Measurements from ENCODE around the gene ATAD3B.

GRCh38 chr1:1435106-1435903 lies 36.3 kb upstream of the ATAD3B start, which contains the start of gene VWA1:
- TF ChIP-seq POLR2A (IDR thresholded peaks at IDR 0.05; ENCODE audit: extremely low read depth, insufficient read length) (no peak), CTCF (IDR thresholded peaks at IDR 0.05; ENCODE audit: low read depth, low read length) (no peak), MYC (IDR thresholded peaks at IDR 0.05; ENCODE audit: low read depth, low read length) (no peak), MAX (IDR thresholded peaks at IDR 0.05; ENCODE audit: low read depth, low read length) (no peak)

Data from NB4 (cell line).